IPS-18a (cell line): ENCODE measurements around the gene TMSB10.
"Not testable (repeated sequence)": the region's sequence is repeated elsewhere in the genome, so short reads cannot be mapped to it uniquely, and the experiment has no call there.

Experiments used
- H3K27ac ChIP-seq: one replicate; pipeline ENCODE4 v1.5.1; 2013; ENCODE audit warnings: low read length
- H3K27me3 ChIP-seq: one replicate; pipeline ENCODE4 v1.6.1; 2013; ENCODE audit warnings: mild to moderate bottlenecking, low read length; ENCODE audit not compliant: control insufficient read depth, insufficient read depth
- H3K36me3 ChIP-seq: one replicate; pipeline ENCODE4 v1.6.1; 2013; ENCODE audit warnings: low read depth, low read length; ENCODE audit not compliant: control insufficient read depth
- H3K4me1 ChIP-seq: one replicate; pipeline ENCODE4 v1.6.1; 2013; ENCODE audit warnings: low read depth, low read length; ENCODE audit not compliant: control insufficient read depth
- H3K4me3 ChIP-seq: one replicate; pipeline ENCODE4 v1.5.1; 2013; ENCODE audit warnings: low read length
- H3K9ac ChIP-seq: one replicate; pipeline ENCODE4 v1.6.1; 2013; ENCODE audit warnings: mild to moderate bottlenecking, low read length, moderate library complexity
- H3K9me3 ChIP-seq: one replicate; pipeline ENCODE4 v1.6.1; 2013; ENCODE audit warnings: low read depth, low read length; ENCODE audit not compliant: control insufficient read depth

TMSB10 gene

DNA sequence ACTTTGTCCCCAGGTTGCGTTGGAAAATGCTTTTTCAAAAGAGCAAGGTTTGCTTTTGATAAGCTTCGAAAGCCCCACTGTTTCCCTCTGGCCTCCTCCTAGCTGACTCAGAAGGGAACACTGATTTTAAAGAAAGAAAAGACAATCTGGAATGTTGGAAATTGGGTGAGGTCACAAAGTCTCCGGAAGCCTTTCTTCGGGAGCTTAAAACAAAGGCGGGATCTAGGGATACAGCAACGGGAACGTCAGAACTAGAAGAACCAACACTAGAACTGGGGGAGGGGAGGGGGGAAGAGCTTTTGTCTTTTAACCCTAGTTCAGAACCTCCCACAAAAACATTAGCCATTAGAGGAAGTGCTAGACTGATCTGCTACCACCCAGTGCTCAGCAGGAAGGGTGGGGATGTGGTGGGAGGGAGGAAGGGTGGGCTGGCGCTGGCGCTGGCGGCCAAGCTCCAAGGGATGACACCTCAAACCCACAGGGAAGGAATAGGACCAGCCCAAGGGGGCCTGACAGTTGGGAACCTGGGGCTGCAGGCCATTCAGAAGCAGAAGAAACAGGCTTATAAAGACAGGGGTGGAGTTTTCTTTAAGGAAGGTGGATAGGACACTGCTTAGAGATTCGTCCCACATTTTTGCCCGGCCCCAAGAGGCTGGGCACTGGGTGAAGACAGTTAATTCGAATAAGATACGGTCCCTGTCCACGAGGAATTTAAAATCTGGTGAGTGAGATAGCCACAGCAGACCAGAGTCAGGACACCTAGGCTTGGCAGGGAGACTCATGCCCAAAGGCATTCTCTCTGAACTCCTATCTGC is 1.7 kb downstream of the TMSB10 start:
- no peak overlapping the region for H3K27ac ChIP-seq
- peak overlapping the region; percentile 90 for H3K4me3 ChIP-seq
- peaks cover 8% of the 10 kb centered on the region for H3K4me1 ChIP-seq
- H3K9ac ChIP-seq: peak overlapping the region; percentile 77
- no peaks in the 10 kb centered on the region for H3K36me3 ChIP-seq
- peaks cover 16% of the 10 kb centered on the region for H3K27me3 ChIP-seq
- no peaks in the 10 kb centered on the region for H3K9me3 ChIP-seq

GRCh38 chr2:84908948-84909713 is 3.7 kb downstream of the TMSB10 start:
- Histone ChIP-seq H3K27me3 (peaks cover 7% of the 10 kb centered on the region), H3K9ac (no peak overlapping the region), H3K4me3 (no peak overlapping the region), H3K4me1 (peaks cover 8% of the 10 kb centered on the region), H3K9me3 (no peaks in the 10 kb centered on the region), H3K27ac (no peak overlapping the region), H3K36me3 (no peaks in the 10 kb centered on the region)

DNA sequence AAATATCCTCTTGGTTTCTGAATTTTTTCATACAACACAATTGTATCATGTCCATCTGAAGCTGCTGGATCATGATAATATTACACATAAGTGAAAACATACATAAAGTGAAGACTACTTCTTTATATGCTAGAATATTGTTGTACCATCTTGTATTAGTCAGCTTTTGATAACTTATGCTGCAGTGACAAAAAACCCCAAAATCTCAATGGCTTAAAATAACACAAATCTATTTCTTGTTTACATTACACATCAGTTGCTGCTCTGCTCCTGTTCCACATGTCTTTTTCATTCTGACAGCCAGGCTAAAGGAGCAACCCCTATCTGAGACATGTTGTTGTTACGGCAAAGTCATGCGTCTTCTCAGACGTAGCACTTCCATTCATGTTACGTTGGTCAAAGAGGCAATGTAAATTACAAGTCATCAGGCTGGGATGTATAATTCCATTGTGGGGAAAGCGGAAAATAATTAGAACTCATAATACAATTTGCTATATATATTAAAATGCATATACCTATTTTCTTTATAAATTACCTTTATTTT is 5.8 kb downstream of the TMSB10 start:
- Histone ChIP-seq H3K27me3 (no peaks in the 10 kb centered on the region), H3K4me3 (no peak overlapping the region), H3K27ac (no peak overlapping the region), H3K9ac (no peak overlapping the region), H3K36me3 (no peaks in the 10 kb centered on the region), H3K4me1 (peaks cover 4% of the 10 kb centered on the region), H3K9me3 (no peaks in the 10 kb centered on the region)

DNA sequence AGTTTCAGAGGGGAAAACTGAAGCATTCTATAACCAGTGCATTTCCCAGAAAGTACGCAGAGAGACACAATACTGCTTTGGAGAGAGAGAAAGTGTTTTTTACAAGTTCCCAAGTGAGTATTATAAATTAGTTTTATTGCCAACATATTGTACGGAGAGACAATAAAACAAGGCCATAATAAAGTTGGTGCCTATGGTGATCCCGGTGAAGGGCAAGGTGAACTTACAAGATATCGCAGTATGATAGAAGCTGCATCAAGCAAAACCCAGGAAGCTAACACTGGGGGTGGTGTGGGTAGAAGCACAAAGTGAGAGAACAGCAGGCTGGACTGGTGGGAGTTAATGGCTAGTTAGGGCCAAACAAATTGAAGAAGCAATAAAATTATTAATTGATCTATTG is 7.5 kb downstream of the TMSB10 start:
- Histone ChIP-seq H3K36me3 (no peaks in the 10 kb centered on the region), H3K4me3 (no peak overlapping the region), H3K27ac (no peak overlapping the region), H3K4me1 (no peaks in the 10 kb centered on the region), H3K27me3 (no peaks in the 10 kb centered on the region), H3K9me3 (no peaks in the 10 kb centered on the region), H3K9ac (no peak overlapping the region)

GRCh38 chr2:84914334-84914733 is 8.9 kb downstream of the TMSB10 start:
- no peaks in the 10 kb centered on the region for H3K36me3 ChIP-seq
- no peak overlapping the region for H3K4me3 ChIP-seq
- no peak overlapping the region for H3K27ac ChIP-seq
- no peaks in the 10 kb centered on the region for H3K9me3 ChIP-seq
- H3K4me1 ChIP-seq: no peaks in the 10 kb centered on the region
- no peaks in the 10 kb centered on the region for H3K27me3 ChIP-seq
- H3K9ac ChIP-seq: no peak overlapping the region

DNA sequence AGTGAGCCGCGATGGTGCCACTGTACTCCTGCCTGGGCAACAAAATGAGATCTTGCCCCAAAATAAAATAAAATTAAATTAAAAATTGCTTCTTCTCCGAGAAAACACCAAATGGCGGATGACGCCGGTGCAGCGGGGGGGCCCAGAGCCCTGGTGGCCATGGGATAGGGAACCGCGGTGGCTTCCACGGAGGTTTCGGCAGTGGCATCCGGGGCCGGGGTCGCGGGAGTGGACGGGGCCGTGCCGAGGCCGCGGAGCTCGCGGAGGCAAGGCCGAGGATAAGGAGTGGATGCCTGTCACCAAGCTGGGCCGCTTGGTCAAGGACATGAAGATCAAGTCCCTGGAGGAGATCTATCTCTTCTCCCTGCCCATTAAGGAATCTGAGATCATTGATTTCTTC is 10.2 kb downstream of the TMSB10 start:
- not testable (repeated sequence) for H3K27ac ChIP-seq, H3K36me3 ChIP-seq, H3K4me3 ChIP-seq, H3K27me3 ChIP-seq, H3K9ac ChIP-seq, H3K9me3 ChIP-seq, H3K4me1 ChIP-seq

DNA sequence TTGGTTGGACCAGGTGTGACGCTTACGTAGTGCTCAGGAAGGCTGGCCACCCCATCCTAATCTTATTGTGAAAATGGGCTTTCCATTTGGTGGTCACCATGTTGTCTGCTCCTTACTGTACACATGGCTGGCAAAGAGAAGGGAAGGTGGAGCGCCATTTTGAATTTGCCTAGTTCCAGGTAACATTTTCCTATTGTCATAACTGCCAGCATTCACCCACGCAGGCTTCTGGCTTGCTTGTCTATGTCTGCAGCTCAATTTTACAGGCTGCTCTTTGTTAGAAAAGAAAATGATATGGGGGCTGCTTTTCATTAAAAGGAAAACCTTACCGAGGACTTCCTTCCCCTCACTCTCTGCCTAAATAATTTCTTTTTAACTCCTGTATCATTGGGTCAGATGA is 12.4 kb downstream of the TMSB10 start:
- H3K36me3 ChIP-seq, H3K9me3 ChIP-seq, H3K9ac ChIP-seq, H3K27me3 ChIP-seq, H3K4me3 ChIP-seq, H3K4me1 ChIP-seq, H3K27ac ChIP-seq: not testable (repeated sequence)

DNA sequence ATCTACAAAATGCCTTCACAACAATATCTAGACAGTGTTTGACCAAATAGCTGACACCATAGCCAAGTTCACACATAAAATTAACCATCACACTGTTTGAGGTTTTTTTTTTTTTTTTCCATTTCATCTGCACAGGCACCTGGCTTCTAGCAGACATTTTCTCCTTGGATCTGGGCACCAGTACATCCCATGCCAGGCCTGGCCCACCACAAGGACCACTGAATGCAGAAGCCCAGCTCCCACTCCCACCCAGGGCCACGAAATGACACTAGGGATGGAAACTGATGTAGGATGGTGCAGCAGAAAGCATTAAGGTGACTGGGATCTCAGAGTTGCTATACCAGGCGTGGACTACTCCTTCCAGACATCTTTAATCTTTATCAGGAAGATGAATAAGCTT is 13.0 kb downstream of the TMSB10 start:
- no peak overlapping the region for H3K27ac ChIP-seq
- no peaks in the 10 kb centered on the region for H3K27me3 ChIP-seq
- no peak overlapping the region for H3K9ac ChIP-seq
- no peak overlapping the region for H3K4me3 ChIP-seq
- no peaks in the 10 kb centered on the region for H3K4me1 ChIP-seq
- no peaks in the 10 kb centered on the region for H3K9me3 ChIP-seq
- H3K36me3 ChIP-seq: no peaks in the 10 kb centered on the region

DNA sequence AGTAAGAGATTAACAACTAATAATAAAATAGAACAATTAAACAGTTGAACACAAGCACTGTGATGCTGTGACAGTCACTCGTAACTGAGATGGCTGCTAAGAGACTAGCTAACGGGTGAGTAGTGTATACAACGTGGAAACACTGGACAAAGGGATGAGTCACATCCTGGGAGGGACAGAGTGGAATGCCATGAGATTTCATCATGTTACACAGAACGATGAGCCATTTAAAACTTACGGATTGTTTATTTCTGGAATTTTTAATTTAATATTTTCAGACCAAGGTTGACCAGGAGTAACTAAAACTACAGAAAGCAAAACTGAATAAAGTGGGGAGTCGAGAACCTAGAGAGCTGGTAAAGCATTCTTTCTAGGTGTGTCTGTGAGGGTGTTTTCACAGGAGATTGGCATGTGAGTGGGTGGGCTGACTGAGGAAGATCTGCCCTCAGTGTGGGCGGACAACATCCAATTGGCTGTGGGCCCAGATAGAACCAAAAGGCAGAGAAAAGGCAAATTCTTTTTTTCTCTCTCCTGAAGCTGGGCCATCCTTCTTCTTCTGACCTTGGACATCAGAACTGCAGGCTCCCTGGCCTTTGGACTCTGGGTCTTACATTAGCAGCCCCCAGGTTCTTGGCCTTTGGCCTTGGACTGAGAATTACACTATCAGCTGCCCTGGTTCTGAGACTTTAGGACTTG is 14.6 kb downstream of the TMSB10 start:
- Histone ChIP-seq H3K4me1 (no peaks in the 10 kb centered on the region), H3K27me3 (no peaks in the 10 kb centered on the region), H3K4me3 (no peak overlapping the region), H3K27ac (no peak overlapping the region), H3K9ac (no peak overlapping the region), H3K36me3 (no peaks in the 10 kb centered on the region), H3K9me3 (no peaks in the 10 kb centered on the region)

GRCh38 chr2:84923009-84923408 is 17.6 kb downstream of the TMSB10 start:
- Histone ChIP-seq H3K4me3 (no peak overlapping the region), H3K9ac (no peak overlapping the region), H3K27me3 (peaks cover 10% of the 10 kb centered on the region), H3K9me3 (no peaks in the 10 kb centered on the region), H3K27ac (no peak overlapping the region), H3K4me1 (peaks cover 2% of the 10 kb centered on the region), H3K36me3 (no peaks in the 10 kb centered on the region)
